GM20431 (cell line): Measurements from ENCODE around the gene FGF3.

Experiments
- in situ Hi-C: fragments of 300-500 bp; cut with MseI, MboI; formaldehyde crosslinking; loops from one replicate; pipeline ENCODE4 v1.15.0; 2020; ENCODE audit warnings: low sequenced_read_pairs; ENCODE audit not compliant: unreplicated experiment

The FGF3 gene

GRCh38 chr11:69848201-69848600, 29.0 kb upstream of the FGF3 start:
- in situ Hi-C loops, result no loop called here

- in situ Hi-C loops, result no loop called here
These were observed 25.2 kb upstream of the FGF3 start for GRCh38 chr11:69844396-69844795.

- in situ Hi-C loops, result no loop called here
These were observed 24.3 kb upstream of the FGF3 start for GRCh38 chr11:69843529-69843921.

- in situ Hi-C loops, result no loop called here
These were observed 23.7 kb upstream of the FGF3 start for GRCh38 chr11:69842746-69843528.

DNA sequence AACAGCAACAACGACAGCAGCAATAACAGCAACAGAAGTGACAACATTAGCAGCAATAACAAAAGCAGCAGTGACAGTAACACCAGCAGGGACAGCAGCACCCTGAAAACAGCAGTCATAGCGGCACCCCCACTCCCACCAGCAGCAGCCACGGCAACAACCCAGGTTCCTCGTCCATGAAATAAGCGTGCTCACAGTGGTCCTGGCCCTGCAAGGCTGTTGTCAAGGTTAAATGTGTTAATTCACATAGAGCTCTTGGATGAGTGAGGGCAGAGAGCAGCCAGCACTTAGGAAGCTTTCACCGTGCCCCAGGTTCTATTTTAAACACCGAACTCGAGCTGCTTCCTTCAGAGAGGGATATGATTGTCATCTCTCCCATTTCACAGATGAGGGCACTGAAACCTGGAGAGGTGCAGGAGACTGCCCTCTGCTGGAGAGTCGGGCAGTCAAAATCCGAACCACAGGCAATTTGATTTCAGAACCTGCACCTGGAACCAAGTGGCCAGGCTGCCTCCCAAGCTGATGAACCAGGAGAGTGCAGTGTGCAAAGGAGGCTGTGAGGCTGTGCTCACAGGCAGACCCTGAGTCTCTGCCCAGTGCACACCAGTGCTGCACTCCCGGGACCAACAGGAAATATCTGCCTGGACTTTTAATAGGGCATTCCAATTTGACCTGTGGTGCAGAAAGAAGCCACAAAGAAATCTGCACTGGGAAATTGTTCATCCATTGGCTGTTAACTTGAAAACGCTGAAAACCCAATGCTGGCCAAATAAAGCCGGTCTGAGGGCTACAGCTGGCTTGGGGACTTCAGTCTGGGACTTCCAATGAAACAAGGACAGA, 22.9 kb upstream of the FGF3 start:
- in situ Hi-C loops, result no loop called here

- in situ Hi-C loops, result no loop called here
These were observed 22.1 kb upstream of the FGF3 start for GRCh38 chr11:69841170-69841858.

- in situ Hi-C loops, result no loop called here
These were observed 21.4 kb upstream of the FGF3 start for GRCh38 chr11:69840371-69841169.

- in situ Hi-C loops, result no loop called here
These were observed 20.3 kb upstream of the FGF3 start for GRCh38 chr11:69839516-69839915.

DNA sequence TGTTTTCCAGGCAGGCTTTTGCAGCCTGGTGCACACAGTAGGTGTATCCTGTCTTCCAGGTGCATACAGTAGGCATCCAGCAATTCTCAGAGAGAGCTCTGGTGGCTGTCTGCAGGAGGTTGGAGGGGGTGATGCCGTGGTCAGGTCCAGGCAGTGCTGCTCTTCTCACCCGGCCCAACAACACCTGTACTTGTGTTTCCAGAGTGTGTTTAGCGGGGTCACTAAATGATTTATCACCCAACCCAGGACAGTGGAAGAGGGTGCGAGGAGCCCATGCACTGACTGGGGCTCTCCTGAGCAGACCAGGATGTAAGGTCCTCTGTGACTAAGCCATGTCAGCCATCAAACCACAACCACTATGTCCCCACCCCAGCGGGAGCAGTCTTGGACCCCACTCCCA, 18.6 kb upstream of the FGF3 start:
- in situ Hi-C loops, result no loop called here

- in situ Hi-C loops, result no loop called here
These were observed 17.2 kb upstream of the FGF3 start for GRCh38 chr11:69836401-69836800.

- in situ Hi-C loops, result no loop called here
These were observed 15.9 kb upstream of the FGF3 start for GRCh38 chr11:69834811-69835800.

DNA sequence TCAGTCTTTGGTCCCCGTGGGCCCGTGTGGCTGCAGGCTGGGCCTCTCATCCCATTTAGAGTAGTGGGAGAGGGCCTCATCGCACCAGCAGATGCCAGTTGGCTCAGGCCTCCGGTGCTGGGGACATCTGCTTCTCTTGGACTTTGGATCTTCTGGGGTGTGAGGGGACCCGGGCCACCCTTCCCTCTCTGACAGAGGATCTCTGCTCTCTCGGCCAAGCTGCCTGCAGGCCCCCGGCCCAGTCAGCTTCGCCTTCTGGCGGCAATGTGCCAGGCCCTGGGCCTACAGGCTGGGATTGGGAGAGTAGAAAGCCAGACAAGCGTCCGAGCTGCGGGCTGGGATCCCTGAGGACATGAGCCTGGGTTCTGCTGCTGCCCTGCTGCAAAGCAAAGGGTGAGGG, 15.0 kb upstream of the FGF3 start:
- in situ Hi-C loops, result no loop called here

- in situ Hi-C loops, result no loop called here
These were observed 13.6 kb upstream of the FGF3 start for GRCh38 chr11:69832561-69833413.

GRCh38 chr11:69831985-69832384, 12.8 kb upstream of the FGF3 start:
- in situ Hi-C loops, result no loop called here

DNA sequence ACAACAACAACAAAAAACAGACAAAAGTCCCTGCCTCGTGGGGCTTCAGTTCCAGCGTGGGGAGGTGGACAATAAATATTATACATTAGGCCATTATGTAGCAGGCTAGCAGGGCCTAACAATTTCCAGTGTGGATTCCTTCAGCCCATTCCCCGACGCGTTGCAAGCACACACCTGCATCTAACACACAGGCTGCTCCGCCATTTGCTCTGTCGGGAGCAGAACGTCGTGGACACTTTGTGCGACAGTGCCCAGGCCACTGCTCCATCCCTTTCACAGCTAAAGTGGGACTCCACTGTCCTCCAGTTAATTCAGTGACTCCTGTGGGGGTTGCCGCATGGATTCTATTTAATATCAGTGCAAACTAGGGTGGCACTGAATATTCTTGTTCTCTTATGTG, 10.9 kb upstream of the FGF3 start:
- in situ Hi-C loops, result no loop called here

GRCh38 chr11:69828971-69829344, 9.7 kb upstream of the FGF3 start:
- in situ Hi-C loops, result no loop called here

DNA sequence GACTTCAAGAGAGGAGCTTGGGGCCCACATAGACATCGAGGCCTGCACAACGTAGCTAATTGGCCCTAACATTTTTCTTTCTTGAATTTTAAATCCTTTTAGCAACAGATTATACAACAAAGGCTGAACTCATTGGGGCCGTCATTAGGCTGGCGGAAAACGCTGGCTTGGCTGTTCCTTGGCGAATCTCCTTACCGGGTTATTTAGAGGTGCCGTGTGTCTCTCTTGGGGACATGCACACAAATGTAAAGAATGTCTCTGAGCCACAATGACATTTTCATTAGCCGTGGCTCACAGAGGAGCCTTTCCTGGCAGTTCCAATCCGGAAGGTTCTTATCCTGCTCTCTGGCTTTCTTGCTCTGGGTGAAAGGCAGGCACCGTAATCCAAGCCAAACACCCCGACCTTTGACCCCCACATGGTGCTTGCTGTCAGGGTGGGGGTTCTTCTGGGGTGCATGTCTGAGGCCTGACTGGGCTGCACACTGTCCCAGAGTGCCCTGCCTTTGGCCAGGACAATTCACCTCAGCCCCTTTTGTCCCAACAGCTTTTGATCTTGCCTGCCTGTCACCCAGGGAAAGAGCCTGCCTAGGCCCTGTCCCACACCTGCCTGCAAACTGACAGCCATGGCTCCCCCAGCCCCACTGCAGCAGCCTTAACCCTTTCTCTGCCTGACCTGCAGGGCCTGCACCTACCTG, 9.2 kb upstream of the FGF3 start:
- in situ Hi-C loops, result no loop called here

DNA sequence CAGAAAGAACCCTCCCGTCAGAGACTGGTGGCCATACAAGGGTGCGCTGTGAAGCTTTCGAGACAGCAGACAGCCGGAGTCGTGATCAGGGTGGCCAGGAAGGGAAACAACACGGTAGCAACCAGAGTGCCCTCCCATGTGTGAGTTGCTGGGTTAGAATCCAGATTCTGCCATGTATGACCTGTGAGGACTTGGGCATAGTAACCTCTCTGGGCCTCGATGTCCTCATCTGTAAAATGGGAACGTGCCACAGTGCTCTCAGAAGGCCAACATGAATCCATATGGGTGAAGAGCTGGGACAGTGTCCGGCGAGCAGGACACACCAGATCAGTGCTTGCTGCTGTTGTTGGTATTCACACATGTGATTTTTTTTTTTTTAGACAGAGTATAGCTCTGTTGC, 7.6 kb upstream of the FGF3 start:
- in situ Hi-C loops, result no loop called here
